Anterior cingulate cortex (tissue), 58 donors: ENCODE results near the gene SNAPC3.
A peak's percentile ranks its signal among the peaks of the same experiment; 100 is the strongest.
"Not testable (repeated sequence)": the region's sequence is repeated elsewhere in the genome, so short reads cannot be mapped to it uniquely, and the experiment has no call there.

Source experiments
- DNase-seq, 58 donors: peaks; one replicate each; lab custom pipeline; 2025; lab: John Stamatoyannopoulos, UW

The SNAPC3 gene

DNA sequence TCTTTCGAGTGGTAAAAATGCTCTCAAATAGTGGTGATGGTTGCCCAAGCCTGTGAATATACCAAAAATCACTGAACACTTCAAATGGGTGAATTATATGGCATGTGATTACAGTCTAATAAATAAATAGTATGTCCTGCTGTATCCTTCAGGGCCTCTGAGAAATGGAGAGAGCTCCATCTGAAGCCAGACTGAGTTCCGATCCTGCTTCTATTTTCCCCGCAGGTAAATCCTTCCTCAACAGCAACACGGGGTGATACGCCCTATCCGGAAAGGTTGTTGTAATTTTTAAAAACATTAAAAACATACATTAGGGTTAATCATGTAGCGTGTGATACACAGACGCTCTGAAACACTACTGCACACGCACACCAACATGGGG lies 695 bp upstream of the SNAPC3 start:
- DNase-seq: no peak

DNA sequence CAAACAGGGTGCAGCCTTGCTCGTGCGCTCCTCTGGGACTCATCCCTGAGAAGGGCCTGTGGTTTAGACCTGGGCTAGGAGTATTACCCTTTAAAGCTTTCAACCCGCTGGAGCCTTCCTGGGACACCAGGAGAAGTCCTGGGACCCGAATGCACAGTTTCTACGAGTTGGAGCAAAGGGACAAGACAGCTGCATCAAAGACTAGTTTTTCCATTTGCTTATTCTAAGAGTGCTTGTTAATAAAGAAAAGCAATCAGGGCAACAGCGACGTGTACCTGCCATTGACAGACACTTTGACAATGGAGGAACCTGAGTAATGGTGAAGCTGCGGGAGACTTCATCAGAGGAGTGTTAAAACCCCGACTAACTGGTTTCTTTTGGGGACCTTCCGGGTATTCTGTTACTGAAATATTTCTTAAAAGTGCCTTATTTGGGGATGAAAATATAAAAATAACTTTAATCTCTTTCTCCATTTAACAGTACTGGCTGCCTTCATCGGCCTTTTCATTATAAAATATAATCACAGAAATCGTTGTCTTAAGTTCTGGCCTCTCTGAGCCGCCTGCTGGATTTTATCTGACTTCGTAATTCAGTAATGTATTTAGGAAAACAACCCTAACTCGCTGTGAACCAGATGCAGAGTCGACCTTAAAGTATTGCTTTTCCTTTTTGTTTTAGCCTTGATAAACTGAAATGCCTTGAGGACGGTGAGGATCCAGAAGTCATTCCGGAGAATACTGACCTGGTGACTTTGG lies 732 bp downstream of the SNAPC3 start:
- DNase-seq: peak in 1 of 58 donors; percentile 35

DNA sequence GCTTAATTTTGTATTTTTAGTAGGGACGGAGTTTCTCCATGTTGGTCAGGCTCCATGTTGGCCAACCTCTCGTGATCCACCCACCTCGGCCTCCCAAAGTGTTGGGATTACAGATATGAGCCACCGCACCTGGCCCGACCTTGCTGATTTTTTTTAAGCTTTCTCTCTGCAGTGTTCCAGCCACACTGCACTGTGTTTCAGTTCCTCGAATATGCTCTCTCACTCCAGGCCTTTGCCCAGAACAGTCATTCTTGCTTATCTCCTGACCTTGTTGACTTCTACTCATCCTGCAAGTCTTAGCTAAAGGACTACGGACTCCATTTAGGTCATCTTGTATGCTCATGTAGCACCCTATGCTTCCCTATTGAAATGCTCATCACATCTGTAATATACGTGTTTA lies 3.3 kb downstream of the SNAPC3 start:
- no peak for DNase-seq

DNA sequence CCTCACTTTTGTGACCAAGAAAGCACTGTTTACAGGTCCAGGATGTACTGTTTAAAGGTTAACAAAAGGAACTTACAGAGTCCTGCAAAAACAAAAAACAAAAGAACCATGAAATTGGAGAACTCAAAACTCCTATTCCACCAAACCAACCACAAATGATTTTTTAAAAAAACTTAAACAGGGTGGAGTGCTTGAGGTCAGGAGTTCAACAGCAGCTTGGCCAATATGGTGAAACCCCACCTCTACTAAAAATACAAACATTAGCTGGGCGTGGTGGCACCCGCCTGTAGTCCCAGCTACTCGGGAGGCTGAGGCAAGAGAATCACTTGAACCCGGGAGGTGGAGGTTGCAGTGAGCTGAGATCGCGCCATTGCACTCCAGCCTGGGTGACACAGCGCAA lies 5.0 kb downstream of the SNAPC3 start:
- not testable (repeated sequence) for DNase-seq

DNA sequence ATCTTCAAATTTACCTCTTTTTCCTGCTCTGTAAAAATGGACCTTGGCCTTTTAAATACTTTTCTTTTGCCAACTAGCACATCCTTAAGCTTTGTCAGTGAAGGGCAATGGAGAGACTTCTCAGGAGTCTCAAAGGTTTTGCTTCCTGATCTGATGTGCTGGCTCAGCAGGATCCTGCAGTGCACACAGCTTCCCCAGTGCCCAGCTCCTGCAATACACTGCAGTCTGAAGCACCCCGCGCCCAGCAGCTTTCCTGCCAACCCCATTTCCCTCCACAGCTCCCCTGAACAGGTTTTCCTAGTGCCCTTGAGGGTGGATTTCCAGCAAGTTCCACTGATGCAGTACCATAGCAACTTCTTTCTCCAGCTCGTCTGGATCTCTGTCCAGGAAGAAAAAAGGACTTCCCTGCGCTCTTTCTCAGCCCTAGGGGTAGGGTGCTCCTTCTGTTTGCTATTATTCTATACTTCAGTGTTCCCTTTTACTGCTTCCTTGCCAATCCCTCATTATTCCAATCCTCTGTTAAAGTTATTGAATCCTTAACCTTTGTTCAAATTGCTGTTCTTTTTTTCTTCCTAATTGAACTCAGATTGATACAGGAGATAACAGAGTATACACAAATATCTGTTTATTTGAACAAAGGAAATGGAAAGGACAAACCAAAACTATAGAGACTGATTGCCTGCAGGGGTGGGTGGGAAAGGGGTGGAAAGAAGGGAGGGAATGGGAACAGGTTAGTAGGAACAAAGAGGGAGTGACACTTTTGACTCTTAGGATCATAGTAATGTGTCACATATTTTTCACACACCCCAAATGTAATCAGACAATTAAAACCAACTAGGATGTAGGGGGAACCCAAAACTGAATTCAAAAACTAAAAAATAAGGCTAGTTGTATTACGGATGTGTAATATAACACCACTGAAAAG lies 8.5 kb downstream of the SNAPC3 start:
- peak in 12 of 58 donors; percentile 1 to 27 (median 6) for DNase-seq

DNA sequence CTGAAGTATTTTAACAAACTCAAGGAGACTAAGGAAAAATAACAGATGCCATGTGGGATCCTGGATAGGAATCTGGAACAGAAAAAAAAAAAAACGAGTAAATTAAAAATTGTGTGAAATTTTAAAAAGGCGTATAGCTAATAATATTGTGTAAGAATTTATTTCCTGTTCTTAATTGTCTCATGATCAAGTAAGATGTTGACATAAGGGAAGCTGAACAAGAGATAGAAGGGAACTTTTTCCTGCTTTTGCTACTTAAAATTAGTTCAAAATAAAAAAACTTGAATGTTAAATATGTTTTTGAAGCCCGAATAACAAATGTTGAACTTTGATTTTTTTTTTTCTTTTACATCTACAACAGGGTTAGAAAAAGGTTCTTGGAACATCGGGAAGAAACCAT lies 10.5 kb downstream of the SNAPC3 start:
- DNase-seq: no peak

DNA sequence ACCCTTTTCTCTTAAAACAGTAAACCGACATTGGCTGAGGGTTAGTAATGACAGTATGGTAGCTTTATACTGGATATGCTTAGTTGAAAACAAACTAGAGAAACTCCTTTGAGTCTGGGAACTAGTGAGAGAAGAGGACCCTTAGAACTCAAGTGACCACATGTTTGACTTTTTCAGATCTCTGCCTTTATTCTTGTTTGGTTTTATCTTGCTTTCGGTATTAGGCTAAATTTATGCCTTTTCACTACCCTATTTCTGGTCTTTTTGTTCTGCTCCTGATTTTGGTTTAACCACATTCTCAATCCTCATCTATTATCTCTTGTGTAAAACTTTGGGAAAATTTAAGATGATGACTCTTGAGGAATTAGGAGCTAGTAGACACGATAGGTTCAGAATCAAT lies 11.0 kb downstream of the SNAPC3 start:
- DNase-seq: no peak

DNA sequence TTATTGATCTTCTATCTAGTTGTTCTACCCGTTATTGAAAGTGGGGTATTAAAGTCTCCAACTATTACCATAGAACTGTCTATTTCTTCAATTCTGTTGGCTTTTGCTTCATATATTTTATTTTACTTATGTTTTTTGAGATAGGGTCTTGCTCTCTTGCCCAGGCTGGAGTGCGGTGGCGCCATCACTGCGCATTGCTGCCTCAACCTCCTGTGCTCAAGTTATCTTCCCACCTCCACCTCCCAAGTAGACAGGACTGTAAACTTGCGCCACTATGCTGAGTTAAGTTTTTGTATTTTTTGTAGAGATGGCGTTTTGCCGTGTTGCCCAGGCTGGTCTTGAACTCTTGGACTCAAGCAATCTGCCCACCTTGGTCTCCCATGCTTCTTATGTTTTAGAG lies 16.2 kb downstream of the SNAPC3 start:
- no peak for DNase-seq

DNA sequence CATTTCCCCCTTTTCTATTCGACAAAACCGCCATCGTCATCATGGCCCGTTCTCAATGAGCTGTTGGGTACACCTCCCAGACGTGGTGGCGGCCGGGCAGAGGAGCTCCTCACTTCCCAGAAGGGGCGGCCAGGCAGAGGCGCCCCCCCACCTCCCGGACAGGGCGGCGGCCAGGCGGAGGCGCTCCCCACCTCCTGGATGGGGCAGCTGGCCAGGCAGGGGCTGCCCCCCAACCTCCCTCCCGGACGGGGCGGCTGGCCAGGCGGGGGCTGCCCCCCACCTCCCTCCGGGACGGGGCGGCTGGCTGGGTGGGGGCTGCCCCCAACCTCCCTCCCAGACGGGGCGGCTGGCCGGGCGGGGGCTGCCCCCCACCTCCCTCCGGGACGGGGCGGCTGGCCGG lies 19.2 kb downstream of the SNAPC3 start:
- not testable (repeated sequence) for DNase-seq

DNA sequence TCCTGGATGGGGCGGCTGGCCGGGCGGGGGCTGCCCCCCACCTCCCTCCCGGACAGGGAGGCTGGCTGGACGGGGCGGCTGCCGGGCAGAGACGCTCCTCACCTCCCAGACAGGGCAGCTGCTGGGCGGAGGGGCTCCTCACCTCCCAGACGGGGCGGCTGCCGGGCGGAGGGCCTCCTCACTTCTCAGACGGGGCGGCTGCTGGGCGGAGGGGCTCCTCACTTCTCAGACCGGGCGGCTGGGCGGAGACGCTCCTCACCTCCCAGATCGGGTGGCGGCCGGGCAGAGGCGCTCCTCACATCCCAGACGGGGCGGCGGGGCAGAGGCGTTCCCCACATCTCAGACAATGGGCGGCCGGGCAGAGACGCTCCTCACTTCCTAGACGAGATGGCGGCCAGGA lies 19.6 kb downstream of the SNAPC3 start:
- DNase-seq: not testable (repeated sequence)

DNA sequence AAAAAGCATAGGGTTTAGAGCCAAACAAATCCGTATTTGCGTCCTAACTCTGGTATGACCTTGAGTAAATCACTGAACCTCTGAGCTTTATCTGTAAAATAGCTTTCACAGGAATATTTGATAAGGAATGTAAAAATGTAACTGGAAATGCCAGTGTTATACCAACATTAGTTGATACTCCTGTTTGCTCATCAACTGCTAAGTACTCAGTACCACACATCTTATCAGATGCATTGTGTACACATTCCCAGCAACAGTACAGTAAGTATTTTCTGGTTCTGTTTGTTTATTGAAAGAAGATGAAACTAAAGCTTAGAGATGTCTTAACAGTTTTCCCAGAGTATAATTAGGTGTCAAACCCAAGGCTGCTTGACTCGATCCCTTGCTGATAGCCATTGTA lies 21.5 kb downstream of the SNAPC3 start:
- DNase-seq: no peak

DNA sequence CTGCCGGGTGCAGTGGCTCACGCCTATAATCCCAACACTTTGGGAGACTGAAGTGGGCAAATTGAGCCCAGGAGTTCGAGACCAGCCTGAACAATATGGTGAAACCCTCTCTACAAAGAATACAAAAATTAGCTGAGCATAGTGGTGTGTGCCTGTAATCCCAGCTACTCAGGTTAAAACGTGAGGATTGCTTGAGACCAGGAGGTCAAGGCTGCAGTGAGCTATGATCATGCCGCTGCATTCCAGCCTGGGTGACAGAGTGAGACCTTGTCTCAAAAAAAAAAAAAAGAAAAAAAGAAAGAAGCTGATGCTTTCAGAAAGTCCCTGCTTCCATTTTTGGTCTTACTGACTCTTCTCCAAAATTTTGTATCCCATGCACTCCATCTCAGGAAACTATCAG lies 31.3 kb downstream of the SNAPC3 start:
- no peak for DNase-seq

DNA sequence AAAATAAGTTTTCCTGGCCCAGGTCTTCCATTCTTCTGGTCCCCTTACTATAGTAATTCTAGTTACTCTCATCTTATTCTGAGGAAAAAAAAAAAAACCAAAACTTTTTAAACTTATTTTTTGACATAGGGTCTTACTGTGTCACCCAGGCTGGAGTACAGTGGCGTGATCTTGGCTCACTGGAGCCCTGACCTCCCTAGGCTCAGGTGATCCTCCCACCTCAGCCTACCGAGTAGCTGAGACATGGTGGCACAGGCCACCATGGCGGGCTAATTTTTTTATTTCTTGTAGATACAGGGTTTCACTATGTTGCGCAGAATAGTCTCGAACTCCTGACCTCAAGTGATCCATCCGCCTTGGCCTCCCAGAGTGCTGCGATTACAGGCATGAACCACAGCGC lies 38.4 kb downstream of the SNAPC3 start:
- DNase-seq: no peak

DNA sequence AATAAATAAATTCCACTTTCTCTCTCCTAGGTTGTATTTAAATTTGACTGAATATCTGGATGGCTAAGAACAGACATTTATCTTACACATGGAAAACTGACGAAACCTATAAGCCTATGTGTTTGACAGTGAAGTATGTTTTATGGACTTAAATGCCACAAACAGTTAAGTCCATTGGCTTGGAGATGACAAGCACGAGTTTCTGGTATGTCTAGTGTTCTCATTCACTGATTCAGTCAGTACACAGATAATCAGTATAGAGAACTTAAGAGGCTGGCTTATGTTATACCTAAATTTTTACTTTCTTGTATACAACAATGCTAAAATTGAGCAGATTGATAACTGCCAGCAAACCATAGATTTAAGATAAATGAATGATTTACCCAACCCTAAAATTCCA lies 38.9 kb downstream of the SNAPC3 start:
- DNase-seq: no peak

DNA sequence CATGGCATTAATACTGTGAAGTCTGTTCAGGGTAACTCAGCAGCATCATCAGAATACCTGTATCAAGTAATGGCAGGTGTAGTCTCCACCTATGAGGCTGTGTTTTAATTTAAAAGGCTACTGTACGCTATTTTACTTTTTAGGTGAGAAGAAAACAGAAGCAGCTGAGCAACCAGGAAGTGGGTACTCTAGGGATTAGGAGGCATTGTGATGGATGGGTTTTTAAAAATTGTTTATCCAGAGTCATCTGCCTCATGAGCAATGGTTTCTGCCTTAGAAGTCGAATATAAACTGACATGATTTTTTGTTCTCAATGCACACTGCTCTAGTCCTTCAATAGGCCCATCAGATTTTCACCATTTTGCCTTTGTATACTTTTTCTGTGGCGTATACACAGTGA lies 45.5 kb downstream of the SNAPC3 start:
- DNase-seq: no peak

DNA sequence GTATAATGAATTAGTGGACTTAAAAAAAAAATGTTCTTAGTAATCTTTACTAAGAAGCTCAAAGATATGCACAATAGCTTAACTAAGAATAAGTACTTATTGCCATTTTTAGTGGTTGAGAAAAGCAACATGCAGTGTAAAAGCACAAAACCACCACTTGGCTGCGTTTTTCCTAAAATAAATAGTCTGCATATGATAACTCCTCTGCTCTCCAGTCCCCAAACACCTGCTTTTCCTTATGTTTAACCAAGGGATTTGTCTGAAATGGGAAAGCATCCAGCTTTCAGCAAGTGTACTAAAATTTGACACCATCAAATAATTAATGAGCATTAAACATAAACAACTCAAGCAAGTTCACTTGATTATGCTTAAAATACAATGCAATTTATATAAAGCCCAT lies 46.7 kb downstream of the SNAPC3 start:
- DNase-seq: peak in 1 of 58 donors; percentile 9

DNA sequence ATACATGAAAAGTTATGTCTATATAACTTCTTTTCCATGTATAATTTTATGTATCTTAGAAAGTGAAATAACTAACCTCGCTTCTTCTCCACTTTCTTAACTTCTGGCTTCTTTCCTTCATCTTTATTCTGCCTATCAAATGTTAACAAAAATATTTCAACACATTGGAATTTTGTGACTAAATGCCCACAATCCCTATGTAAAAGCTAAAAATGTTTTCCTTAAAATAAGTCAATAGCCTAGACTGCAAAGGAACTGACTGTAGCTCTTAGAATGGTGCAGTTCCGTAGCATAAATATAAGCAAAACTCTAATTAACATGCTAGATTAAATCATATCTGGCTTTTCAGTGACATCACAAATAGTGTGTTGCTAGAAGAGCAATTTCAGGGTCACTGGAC lies 47.2 kb downstream of the SNAPC3 start:
- no peak for DNase-seq

DNA sequence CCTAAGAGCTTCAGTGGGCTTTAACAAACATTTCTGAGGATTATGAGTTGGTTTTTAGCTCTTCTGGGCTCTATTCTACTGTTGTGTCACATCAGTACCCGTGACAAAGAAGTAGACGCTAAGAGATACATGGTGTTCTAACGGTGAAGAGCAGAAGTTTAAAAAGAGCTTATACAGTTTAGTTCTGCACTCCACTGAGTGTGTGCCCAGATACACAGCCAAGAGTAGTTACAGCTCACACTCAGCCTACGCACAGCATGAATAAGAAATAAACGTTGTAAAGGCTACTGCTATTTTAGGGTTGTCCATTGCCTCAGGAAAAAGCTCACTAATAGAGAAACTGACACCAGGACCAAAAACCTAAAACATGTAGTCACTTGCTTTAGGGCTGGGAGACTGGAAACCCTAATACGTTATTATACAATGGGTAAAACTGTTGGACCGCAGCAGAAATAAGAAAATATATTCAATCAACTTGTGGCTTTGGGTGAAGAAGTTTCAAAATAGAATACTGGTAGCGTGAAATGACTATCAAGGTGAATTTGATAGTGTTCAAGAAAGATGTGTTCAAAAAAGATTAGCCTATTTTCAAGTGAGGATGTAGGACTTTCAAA lies 53.4 kb downstream of the SNAPC3 start:
- peak in 5 of 58 donors; percentile 6 to 44 (median 10) for DNase-seq

DNA sequence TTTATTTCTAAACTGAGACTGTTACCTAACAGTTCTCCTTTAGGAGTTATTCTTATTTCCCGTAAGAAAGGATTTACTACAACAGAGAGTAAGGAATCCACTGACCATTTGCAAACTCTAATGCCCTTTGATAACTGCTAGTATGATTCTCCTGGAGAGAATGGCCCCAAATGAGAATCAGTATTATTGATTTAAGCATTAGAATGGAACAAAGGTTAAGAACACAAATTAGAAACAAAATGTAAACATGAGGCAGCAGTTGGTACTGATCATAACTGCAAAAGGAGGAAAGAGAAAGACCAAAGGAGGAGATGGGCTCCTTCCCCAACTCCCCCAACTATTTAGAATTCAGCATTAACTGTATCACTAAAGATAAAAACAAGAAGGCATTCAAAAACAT lies 57.4 kb downstream of the SNAPC3 start:
- DNase-seq: no peak

DNA sequence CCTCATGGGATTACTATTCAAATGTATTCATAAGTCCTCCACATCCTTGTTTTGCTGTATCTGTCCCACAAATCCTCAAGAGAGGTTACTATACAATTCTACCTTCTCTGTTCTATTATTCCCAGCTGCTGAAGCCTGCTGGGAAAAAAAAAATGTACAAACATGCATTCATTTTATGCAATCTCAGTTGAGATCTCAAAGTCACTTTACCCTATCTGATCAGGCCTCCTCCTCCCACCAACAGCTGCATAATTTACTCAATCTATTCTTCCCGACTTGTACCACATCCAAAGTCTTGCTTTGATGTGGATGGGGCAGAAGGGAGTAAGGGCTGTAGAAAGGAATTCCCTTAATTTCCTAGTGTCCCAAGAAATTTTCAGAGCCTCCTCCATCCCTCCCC lies 59.5 kb downstream of the SNAPC3 start:
- DNase-seq: no peak

DNA sequence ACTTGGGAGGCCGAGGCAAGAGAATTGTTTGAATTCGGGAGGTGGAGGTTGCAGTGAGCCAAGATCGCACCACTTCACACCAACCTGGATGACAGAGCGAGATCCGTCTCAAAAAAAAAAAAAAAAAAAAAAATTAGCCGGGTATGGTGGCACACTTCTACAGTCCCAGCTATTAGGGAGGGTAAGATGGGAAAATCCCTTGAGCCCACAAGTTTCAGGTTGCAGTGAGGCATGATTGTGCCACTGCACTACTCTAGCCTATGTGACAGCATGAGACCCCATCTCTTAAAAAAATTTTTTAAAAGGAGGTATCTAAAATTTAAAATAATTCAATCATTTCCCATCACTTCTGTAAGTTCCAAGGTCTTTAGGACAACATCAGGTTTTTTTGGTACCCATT lies 62.1 kb downstream of the SNAPC3 start:
- no peak for DNase-seq
